ENCODE data around the gene WDFY4.

The WDFY4 gene

DNA sequence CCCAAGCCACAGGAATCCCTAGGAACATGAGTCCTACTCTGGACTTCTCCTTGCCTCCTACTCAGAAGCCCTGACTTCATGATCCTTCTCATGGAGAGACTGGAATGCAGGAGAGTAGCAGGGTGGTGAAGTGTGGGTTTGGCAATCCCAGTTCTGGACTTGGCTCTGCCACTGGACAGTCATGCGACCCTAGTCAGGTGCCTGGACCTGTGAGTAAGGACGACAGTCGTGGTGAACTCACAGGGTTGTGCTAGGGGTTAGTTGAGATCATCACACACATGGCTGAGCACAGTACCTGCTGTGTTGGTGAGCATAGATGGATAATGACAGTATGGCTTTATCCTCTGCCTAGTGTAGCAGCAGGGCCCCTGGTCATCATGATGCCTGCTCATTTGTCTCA, 137.0 kb downstream of the WDFY4 start:
- DNase-seq = no peak

DNA sequence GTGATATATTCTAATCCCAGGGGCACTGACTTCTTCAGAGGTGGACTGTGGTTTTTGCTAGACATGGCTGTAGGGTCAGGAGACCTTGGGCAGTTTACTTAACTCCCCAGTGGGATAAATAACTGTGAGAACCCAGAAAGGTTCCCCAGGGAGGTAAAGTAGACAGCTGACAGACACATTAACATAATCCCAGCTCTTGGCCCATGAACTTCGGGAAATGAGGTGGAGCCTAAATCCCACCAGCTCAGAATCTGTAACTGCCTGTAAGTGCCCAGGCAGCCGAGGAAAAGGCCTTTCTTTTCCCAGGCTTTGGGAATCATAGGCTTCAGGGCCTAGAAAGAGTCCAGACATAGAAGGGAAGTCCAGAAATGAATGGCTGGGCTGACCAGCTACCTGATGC, 149.0 kb downstream of the WDFY4 start:
- DNase-seq = no peak

DNA sequence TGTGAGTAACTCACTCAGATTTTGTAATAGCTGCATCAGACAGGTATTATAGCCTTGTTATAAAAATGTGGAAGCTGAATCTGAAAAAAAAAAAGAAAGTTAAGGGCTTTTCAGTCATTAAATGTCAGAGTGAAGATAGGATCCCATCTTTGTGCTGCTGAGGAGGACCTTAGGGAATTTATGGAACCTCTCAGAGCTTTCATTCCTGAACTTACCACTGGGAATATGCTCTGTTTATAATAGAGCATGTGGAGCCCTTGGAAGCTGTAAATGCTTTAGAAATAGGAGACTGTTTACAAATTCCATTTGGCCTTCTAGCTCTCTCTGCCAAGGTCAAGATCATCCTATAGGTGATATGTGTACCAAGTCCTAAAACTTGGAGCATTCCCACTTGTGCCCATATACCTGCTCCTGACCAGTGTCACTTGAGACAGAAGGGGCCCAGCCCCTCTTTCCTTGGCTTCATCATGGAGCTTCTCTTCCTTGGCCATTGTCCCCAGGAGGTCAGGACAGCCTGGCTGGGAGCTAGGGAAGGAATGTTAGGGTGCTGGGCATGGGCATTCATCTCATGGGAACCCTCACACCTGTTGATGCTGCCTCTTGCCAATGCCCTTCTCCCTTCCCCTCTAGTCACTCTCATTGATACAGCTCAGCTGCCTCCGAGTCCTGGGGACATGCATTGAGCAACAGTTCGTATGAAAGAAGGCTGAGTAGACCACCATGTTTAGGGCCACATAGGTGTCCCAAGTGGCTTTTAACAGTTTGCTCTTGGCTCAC, 149.7 kb downstream of the WDFY4 start:
- no peak for DNase-seq

DNA sequence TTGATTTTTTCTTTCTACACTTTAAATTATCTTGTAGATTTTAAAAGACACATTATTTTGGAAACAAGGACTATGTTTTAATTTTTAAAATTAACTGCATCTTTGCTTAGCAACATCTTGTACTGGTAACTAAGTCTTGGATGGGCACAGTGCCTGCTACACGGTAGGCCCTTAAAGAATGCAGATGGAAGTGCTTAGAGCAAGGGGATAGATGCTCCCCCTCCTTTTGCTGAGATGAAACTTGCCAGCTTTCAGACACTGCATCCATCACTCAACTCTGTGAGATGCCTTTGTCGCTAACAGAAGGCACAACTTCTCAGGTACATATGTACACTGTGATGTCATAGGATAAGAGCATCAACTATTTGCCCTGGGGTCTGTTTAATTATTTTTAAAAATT, 151.1 kb downstream of the WDFY4 start:
- no peak for DNase-seq

DNA sequence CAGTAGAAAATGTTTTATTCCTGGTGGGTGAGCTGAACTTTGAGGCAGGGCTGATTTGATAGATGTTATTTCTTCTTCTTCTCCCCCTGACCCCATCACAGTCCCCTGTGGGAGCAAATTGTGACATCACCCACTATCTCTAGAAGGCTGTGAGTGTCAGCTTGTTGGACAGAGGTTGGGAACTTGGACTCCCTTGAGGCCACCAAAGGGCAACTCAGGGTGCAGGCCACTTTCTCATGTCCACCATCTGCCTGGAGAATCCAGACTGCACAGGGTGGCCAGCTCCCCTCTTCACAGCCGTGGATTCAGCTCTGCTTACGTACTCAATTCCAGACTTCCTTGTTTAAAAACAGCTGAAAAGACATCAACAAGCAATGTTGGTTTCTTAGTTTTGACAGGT, 151.9 kb downstream of the WDFY4 start:
- DNase-seq = no peak

DNA sequence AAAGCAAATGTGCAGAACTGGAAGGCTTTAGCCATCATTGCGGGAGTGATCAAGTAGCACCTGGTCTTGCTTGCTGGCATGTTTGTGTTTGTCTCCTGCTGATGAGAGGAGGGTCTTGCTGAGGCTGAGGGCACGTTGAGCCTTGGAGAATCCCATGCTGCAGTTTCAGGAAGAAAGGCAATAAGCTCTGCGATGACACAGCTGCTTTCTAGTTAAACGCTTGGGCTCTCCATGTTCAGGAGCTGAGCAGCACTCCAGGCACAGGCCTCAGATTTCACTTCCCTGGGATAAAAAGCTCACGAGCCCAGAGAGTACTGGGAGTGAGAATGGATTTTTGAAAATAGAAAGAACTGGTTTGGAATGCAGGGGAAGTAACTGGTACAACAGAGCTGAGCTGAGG, 154.2 kb downstream of the WDFY4 start:
- DNase-seq = no peak

DNA sequence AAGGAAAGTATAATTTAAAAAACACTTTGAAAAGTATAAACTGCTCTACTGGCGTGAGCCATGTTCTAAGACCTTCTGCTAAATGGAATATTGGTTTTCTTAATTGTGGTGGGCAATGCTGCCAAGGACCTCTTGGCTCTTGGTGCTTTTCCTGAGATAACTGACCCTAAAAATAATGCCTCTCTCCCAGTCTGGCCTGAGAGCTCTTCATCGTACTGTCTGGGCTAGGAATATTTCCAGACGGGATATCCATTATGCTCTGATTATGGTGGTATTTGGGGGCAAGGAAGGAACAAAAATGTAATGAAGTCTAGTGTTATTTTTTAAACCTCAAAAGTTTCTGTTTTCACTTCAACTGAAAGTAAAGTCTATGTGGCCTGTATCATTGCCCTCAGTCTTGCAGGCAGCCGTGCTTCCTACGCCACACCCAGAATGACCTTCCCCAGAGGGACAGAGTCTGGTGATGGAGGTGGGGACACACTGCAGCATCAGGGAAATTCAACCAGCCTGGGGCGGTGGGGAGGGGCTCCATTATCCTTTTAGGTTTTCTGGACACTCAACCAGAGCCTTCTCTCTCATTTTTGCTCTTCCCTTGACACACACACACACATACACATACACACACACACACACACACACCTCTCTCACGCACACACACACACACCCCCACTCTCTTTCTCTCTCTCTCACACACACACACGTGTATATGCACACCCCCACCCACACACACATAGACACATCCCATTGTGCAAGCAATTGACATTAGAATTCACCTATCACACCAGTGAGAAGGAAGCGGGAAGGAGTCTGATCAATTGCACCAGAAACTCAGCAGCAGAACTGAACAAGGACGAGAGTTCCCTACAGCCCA, 155.4 kb downstream of the WDFY4 start:
- DNase-seq = no peak

DNA sequence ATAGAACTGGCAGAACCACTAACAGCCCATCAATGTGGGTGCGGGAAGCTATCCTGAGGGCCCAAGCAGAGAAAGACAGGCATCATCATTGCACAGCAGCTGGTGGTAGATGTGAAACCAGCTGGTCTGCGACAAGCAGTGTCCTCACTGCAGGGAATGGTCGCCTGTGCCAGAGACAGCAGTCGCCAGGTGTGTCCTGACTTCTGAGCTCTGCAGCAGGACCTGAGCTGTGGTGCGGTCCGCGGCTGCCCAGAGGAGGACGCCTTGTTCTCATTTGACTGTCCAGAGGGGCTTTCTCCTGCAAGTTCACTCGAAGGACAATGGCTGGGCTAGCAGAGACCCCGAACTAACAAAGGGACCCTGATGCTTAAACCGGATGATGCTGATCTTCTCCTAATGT, 157.6 kb downstream of the WDFY4 start:
- no peak for DNase-seq

DNA sequence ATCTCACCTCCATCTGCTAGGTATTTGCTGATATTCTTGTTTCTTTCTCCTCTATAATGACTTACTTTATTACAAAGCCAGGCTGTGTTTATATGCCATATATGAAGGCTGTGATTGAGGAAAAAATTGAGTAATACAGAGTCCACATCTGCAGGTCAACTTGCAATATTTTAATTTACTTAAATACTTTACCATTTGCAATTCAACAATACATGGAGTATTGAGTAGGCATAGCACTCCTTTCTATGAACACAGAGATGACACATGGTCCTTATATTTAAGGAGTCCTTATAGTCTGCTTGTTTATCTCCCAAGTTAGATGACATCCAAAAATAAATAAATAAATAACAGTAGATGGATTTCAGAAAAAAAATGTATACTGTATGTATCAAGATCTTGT, 158.5 kb downstream of the WDFY4 start:
- no peak for DNase-seq

DNA sequence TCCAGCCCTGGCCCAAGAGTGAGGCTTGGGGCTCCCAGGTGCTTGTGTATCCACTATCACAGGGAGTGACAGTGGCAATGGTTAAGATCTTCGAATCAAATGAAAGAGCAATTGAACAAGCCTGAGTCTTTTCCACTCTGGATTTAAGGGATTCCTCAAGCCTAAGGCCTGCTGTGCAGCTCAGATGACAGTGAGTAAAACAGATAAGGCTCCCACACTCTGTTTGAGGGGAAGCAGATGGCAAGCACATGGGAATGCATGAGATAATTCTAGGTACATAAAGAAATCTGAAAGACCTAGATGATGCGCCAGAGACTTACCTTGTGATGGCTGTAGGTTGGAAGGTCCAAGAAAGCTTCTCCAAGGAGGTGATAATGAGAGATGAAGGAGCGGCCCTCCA, 159.9 kb downstream of the WDFY4 start:
- DNase-seq = no peak

DNA sequence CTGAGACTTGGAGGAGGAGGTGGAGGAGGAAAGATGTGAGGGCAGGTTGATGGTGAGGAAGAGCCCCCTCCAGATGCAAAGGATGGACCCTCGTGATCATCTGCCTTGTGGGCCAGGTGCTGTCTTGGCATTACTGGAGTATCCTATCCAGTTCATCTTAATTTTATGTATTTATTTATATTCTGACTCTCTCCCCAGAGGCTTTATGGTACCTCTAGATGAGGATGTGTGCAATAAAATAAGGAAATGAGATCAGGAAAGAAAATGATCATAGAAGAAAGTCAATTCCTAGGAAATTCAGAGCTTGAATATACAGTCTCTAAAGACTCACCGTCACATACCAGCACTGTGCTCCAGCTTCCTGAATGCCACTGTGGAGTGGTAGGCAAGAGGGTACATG, 160.8 kb downstream of the WDFY4 start:
- no peak for DNase-seq

DNA sequence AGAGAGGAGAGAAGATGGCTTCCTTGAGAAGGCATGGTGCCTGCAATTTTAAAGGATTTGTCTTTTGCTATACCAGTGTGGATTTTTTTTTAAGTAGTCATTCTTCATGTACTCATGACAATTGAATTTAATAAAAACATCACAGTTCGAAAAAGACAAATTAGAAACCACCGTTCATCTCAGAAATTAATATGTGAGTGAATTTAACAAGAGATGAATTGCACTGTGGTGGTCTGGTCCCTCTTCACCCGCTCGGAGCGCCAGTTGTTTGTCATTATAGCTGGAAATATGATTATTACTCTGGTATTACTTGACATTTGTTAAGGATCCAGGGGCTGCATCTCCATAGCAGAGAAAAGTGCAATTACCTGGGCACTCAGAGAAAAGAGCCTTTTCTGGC, 163.0 kb downstream of the WDFY4 start:
- DNase-seq = no peak

DNA sequence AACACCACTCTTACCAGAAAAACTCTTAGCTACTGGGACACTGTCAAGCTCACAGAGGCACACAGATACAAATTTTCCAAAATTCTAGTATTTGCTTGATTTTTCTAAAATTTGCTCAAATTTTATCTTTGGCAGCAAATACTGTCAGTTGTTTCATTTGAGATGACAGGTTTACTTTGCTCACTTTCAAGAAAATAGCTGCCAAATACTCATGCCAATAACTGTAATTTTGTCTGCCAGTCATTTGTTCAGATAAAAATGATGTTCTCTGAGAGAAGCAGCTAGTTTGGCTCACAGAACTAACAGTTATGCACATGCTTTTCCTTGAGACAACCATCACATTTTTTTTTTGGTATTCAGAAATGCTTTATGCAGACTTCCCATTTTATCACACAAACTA, 172.2 kb downstream of the WDFY4 start:
- no peak for DNase-seq

DNA sequence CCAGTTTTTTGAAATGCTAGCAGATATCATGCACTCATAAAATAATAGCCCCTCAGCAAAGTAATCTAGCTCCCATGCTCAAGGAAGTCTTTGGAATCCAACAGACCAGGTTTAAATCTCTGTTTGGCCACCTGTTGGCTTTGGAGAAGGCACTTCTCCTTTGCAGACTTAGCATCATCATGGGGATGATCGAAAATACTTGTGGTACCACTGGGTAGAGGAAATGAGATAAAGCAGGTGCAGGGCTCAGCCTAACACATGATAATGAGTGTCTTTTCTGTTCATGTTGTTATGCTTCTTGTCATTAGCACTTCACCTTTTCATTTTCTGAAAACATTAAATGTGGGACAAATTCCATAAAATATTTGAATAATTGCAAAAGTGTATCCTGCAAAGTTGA, 187.6 kb downstream of the WDFY4 start:
- no peak for DNase-seq

DNA sequence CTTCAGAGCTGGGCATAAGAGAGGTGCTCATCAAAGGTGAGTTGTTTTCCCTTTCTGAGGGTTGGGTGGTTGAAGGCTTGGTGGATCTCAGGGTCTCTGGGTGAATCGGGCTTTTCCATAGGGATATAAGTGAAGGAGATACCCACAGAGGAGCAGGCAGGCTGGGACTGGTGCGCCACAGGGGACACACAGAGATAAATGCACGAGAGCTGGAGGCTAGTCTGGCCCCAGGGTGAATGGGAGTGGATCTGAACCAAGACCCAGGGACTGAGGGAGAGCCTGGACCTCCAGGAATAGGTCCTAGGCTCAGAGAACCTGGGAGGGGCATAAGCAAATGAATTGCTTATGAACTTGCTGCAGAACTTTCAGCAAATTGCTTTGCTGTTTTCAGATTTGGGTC, 193.4 kb downstream of the WDFY4 start:
- no peak for DNase-seq

DNA sequence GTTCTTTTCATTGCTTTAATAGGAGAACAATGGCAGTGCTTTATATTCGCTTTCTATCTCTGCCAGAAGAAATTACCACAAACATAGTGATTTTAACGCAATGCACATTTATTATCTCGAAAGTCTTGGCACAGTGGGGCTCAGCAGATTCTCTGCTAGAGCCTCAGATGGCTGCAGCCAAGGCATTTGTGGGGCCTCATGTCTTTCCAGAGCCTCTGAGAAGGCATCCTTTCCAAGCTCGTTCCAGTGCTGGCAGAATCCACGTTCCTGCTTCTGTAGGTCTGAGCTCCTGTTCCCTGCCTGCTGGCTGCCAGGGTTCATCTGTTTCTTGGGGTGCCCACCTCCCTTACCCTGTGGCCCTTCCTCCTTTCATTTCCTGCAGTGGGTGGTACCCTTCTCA, 194.8 kb downstream of the WDFY4 start:
- no peak for DNase-seq

DNA sequence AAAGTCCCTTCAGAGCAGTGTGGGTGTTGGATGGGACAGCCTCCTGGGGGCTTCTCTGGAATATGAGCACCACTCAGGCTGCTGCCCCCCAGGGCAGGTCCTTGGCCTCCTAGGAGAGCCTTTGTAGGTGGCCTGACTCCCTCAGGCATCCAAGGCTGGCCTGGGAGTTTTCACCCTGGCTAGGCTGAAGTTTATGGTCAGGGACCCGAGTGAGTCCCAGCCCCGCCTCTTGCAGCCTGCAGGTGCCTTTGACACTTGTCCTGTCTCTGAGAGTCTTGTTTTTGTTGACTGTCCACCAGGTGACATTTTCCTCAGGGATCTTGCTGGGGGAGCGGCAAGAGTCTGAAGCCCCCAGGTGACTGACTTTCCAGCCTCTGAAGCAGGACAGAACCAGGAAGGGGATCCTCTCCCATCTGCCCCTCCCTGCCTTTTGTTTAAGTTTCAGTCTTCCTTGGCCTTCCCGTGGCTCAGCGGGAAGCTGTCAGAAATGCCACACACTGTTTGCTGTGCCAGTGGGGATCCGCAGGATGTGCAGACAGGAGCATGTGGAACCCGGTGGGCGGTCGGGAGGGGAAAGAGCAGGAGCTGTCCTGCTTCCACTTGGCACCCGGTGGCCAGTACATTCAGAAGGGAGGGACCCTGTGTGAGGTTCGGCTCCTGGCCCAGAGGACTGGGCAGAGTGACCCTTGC, 195.5 kb downstream of the WDFY4 start:
- no peak for DNase-seq

DNA sequence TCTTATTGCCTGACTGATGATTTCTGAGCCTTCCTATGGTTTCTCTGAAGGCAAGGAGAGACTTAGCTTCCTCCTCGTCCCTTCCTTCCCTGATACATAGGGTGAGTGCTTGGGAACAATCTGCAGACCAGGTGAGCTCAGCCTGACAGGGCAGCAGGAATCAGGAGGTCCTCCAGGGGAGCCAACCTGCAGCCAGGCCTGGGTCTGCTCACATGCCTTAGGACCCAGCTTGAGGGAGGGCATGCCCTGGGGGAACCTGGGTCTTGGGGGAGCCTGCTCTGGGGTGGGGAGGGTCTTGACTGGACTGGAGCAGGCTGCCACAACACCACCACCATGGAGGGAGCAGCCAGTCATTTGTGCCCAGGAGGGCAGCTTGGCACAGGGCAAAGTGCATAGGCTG, 197.3 kb downstream of the WDFY4 start:
- DNase-seq = no peak

DNA sequence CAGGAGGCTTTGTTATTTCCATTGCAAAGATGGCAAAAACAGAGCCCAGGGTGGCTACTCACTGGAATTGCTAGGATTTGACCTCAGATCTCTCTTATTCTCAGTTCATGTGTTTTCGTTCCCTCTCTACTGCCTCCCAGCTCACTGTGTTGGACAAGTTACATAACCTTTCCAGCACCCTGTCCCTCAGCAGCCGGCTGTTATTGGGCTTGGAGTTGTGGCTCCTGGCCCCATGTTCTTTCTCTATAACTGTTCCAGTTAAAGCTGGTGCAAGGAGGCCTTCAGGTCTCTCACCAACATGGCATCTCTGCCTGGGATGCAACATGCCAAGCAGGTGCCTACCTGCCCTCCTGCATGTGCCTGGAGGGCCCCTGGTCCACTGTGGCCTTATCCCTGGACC, 198.2 kb downstream of the WDFY4 start:
- DNase-seq = no peak

DNA sequence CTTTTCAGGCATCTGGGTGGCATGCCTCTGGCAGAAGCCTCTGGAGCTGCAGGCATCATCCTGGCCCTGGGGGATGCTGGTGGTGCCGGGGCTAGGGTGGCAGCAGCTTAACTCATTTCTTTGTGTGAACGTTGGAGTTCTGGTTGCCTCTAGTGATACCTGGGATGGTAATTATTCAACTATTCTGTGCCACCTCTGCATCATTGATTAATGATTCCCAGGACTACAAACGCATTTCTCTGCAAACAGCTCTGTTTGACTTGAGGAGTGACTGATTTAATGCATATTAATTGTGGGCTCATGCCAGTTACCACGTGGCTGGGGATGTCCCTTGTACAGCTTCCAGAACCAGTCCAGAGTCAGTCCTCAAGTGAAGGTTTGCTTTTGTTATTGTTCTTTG, 199.0 kb downstream of the WDFY4 start:
- DNase-seq = no peak

DNA sequence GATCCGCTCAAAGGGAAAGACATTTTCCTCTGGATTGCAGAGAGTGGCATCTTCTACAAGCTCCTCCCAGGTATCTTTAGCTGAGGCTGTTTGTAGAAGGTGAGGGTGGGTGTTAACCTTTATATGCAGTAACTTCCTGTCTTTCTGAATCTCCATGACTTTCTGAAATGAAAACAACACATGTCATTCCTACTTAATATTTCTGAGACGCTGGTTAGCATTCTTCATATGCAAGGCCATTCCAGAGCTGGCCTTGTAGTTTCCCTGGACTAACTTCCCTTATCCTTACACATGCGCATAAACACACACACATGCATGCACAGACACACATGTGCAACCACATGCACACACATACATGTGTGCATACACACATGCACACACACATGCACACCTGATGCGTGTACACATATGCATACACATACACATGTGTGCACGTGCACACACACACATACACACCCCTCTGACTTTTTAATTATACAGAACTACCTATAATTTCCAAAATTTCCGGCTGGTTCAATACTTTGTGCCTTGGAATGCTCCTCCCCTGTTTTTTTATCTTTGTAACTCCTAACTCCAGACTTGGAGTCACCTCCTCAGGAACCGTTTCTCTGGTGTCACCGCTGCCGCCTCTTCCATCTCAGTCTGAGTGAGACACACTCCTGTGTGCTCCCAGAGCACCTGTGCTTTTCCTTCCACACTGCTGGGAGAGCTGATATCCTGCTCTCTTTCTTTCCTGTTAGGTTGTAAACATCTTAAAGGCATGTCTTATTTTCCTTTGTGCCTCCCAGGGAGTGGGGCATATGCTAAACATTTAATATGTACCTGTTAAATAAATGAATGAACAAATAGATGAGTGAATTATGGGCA, 199.7 kb downstream of the WDFY4 start:
- no peak for DNase-seq

DNA sequence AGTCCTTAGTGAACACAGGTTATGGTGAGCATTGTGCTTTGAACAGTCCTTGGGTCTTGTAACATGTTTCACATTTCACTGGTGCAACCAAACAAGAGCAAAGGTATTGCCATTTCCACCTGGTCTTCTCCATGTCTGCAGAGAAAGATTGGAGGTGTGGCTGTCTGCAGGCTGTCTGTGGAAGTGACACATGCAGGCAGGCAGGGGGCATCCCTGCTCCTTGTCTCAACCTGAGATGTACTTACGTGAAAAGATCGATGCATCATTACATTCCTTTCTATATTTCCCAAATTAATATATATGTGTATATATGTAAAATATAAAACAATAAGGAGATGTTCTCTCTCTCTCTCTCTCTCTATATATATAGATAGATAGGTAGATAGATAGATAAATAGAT, 200.7 kb downstream of the WDFY4 start:
- DNase-seq = peak; percentile 1

DNA sequence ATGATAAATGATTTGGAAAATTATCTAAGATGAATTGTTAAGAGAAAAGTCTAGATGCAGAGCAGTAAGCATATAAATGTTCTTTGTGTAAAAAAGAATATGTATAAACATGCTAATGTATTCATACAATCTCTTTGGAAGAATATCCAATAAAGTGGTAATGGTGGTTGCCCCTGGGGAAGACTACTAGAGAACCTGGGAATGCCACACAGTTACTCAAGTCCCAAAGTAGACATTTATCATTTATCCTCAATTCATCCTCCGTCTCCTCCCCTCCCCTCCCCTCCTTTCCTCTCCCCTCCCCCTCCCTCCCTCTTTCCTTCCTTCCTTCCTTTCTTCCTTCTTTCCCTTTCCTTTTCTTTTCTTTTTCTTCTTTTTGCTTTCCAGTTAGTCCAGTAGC, 203.3 kb downstream of the WDFY4 start:
- no peak for DNase-seq

All from NCI-H748 treated with DMSO at 0.1 percent for 48 hours (cell line).